ENCODE measurements around the gene CTSW.

- TF ChIP-seq CTCF (optimal IDR thresholded peaks at IDR 0.05 in 1 of 3, IDR thresholded peaks at IDR 0.05 in 1 of 3, conservative IDR thresholded peaks at IDR 0.05 in 1 of 3; ENCODE audit: extremely low read depth in 1 of 3, insufficient read depth in 2 of 3, low read length in 3 of 3) (no peak), EZH2 (IDR thresholded peaks at IDR 0.05; ENCODE audit: low read length) (no peak)
Observed at GRCh38 chr11:65883786-65884715, 4.4 kb downstream of the CTSW start.
